ENCODE measurements around the gene FBXO11.

Gene FBXO11

DNA sequence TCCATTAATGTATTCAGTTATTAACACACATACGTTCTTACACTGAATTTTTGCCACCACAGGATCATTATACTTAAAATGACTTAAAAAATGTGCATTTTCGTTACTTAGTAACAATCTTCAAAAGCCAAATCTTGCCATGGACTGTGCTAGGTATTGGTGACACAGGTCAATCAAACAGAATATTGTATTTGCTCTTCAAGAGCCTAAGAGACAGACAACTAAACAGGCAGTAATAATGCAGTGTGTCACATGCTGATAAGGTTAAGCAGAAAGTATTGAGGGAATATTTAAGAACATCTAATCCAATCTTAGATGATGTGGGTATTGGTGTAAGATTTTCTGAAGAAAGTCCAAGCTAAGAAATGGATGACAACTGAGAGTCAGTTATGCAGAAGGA is 56.9 kb downstream of the FBXO11 start:
- DNase-seq (ENCODE audit: low spot score) = no peak

DNA sequence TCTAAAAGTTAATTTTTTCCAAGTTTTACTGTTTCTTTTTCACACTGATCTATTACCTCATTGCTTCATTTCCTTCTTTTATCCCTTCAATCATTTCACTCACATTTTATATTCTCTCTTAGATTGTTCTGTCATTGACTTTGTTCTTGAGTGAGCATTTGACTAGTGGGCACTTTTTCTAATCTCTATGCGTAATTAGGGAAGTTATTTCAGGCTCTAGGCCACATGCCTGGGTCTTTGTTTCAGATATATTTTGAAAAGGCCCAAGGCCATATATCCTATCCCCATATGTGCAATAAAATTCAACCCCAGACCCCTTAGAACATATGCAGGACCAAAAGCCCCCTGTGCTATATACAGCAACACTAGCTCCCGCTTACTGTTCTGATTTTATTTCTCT is 62.1 kb downstream of the FBXO11 start:
- DNase-seq (ENCODE audit: low spot score) = no peak

DNA sequence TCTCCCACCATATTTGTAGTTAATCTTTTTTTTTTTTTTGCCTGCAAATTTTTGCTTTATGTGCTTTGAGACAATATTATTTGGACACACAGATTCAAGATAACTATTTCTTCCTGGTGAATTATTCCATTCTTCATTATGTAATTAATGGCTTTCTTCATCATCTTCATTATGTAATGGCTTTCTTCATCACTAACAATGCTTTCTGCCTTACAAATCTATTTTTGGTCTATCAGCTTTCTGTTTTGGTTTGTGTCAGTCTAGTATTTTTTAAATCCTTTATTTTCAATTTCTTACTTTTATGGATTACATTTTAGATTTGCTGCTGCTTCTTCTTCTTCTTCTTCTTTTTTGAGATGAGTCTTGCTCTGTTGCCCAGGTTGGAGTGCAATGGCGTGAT is 62.9 kb downstream of the FBXO11 start:
- no peak for DNase-seq (ENCODE audit: low spot score)

DNA sequence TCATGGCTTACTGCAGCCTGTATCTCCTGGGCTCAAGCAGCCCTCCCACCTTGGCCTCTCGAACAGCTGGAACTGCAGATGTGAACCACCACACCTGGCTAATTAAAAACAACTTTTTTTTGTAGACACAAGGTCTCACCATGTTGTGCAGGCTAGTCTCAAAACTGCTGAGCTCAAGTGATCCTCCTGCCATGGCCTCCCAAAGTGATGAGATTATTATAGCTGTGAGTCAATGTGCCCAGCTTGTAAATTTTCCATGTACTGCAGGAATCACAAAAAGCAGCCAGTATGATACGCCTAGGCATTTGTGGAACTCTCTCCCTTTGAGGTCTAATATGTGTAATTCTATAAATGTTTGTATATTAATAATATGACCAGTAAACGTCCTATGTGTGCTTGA is 63.5 kb downstream of the FBXO11 start:
- DNase-seq (ENCODE audit: low spot score) = no peak

DNA sequence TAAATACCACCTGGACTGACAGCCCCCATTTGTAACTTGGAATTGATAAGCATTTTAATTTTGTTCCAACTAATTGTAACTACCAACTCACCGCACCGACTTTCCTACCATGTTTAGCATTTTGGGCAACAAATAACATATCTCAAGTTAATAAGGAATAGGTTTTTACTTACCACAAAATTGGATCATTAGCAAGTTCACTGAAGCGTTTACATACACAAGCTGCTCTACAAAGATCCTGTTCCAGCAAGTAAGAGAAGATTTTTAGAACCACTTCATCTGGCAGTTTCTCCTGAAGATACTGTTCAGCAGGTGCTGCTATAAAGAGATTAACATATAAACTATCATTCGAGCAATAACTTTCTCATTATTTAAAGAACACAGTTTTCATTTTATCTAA is 67.6 kb downstream of the FBXO11 start:
- no peak for DNase-seq (ENCODE audit: low spot score)

DNA sequence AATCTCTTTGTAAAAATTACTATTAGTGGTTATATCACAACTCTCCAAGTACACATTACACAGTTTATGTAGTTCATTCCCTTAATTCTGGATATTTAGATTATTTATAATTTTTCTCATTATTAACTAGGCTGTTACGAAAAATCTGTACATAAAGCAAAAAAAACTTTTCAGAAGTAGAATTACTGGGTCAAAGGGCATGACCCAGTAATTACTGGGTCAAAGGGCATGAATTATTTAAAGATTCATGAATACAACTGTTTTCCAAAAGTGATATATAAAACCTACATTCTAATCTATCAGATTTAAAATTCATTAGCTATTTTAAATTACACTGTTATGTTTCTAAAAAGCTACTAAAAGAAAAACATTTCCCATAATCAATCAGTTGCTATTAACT is 68.0 kb downstream of the FBXO11 start:
- DNase-seq (ENCODE audit: low spot score) = no peak

DNA sequence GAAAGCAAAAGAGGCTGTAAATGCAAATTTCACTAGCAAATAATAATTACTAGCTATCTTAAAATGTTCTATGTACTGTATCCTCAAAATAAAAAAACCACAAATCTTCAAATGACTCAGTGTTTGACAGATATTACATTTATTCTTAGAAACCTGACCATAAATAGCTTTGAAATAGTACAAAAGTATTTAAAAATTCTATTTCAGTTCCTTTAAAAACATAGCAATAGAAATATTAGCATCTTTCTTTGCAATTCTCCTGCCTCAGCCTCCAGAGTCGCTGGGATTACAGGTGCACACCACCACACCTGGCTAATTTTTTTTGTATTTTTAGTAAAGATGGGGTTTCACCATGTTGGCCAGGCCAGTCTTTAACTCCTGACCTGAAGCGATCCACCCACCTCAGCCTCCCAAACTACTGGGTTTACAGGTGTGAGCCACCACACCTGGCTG is 72.8 kb downstream of the FBXO11 start:
- DNase-seq (ENCODE audit: low spot score) = no peak

DNA sequence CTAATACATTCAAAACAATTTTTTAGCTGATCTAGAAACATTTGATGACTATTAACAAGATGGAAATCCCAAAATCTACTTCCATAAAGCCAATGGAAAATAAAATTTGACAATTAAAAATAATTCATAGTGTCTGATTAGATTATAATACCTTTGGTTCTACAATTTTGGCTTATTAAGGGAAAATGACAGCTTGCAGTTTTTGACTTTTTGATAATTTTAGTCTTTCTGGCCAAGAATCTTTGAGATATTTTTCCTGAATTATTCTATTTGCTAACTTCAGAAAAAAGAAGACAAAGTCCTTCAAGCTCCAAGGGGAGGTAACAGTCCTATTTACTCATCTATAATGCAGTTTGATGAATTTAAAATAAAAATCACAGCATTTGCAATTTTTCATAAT is 83.8 kb downstream of the FBXO11 start:
- no peak for DNase-seq (ENCODE audit: low spot score)

DNA sequence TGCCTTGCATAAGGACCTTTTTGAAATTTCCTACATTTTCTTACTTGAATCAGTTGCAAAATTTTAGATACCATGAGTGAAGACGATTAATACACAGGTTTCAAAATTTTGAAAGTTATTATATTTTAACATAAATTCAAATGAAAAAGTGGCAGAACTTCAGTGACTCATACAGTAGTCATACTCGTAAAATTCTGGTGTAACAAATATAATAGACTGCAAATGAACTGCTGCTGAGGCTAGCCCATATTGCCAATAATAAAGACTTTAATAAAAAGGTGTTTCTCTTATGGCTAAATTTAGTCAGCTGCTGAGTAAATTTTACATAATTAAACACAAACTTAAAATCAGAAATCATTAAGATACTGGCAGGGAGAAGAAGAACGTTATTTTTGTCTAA is 86.5 kb downstream of the FBXO11 start:
- DNase-seq (ENCODE audit: low spot score) = no peak

DNA sequence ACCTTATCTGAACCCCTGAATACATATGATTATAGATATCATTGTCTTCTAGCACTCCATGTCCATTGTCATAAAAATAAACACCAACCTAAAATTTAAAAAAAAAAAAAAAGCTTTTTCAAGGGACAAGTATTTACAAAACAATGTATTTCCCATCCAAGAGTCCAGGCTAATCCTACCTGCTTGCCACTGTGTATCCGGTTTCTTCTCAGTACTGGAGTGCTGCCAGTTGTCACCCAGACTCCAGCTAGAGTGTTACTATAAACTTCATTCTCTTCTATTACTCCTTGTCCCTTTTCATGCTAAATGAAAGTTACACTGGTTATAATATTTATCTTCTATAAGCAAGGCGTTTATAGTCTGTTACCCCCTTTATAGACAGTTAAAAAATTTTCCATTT is 87.5 kb downstream of the FBXO11 start:
- DNase-seq (ENCODE audit: low spot score) = no peak

DNA sequence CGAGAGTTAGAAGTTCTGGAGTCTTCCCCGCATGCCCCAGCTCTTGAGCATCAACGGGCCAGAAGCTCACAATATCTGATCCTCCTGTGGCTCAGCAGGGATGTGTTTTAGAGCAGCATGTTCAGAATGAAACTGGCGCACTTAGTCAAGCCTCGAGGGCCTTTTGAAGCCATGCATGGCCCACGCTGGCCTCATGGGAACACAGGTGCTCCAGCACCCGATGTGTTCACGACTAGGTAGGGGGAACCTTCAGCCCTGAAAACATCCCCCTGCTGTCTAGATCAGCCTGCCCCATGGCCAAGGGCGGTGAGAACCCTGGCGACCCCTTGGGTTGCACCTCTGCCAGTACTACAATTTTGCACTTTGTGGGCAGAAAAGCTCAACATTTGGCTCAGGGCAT is 90.5 kb downstream of the FBXO11 start:
- no peak for DNase-seq (ENCODE audit: low spot score)

DNA sequence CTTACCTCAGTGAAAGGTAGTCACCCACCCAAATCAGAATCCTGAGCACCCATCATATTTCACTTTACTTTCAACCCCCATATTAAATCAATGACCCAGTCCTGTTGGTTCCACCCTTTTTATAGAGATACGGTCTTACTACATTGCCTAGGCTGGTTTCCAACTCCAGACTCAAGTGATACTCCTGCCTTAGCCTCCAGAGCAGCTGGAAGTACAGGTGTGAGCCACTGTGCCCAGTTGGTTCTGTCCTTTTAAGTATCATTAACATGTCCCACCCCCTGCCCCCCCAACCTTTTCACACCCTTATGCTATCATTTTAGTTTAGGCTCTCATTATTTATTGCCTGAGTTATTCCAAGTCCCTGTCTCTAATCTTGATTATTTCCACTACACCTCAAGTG is 94.6 kb downstream of the FBXO11 start:
- no peak for DNase-seq (ENCODE audit: low spot score)

DNA sequence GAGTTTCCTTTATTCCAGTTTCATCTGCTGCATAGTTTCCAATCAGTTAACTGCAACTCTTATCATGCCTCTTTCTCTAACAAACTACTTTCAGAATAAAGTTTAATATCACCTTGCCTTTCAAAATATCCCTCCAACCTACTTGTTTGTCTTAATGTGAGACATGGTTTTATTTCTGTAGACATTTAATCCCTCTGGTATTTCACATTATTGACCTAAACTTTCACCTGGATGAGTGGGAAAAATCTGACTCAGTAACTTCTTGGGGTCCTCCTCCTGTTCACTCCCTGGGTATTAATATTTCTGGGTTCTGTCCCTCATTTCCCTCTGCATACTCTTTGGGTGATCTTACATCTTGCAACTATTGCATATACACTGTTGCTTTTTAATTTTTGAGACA is 95.4 kb downstream of the FBXO11 start:
- no peak for DNase-seq (ENCODE audit: low spot score)

DNA sequence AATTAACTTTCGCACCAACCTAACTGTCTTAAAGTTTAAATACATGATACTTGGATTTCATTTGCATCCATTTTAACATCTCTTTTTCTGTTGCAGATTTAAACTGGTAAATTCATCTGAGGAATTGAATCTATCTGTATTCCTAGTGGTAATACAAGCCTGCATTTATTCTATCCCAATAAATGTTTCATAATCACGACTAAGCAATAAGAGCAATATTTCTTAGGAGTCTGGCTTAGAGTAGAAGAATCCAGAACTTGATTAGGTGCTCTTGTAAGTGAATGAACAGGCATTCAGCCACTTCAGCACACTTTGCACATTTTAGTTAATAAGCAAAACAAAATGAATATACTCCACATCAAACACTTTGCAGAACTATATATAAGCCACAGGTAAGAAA is 96.4 kb downstream of the FBXO11 start:
- DNase-seq (ENCODE audit: low spot score) = no peak

DNA sequence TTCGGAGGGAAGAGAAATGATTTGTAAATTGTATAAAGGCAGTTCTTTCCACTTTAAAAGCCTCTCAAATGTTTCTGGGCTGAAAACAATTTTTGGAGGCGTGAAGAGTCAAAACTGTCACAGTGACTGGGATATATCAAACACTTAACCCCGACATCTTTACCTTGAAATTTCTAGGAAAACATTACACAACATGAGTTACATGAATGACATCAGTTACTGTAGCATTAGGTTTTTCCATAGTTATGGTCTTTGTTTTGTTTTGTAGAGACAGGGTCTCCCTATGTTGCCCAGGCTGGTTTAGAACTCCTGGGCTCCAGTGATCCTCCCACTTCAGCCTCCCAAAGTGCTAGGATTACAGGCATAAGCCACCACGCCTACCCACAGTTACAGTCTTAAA is 97.7 kb downstream of the FBXO11 start:
- DNase-seq (ENCODE audit: low spot score) = no peak

DNA sequence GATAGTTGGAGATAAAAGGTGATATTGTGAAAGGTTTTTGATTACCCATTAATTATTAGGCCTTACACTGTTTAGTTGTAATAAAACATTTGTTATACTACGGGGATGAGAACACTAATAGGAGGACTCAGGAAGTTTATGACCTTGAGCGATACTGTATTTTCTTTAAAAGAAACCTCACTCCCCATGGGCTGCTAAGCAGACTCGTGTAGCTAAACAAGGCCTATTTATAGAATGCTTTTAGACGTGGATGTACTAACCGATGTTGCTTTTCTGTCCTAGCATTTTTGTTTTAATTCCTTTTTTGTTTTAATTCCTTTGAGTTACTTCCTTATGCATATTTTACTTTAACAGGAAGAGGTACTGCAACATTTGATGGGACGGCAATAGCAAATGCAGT is 100.4 kb downstream of the FBXO11 start:
- no peak for DNase-seq (ENCODE audit: low spot score)

DNA sequence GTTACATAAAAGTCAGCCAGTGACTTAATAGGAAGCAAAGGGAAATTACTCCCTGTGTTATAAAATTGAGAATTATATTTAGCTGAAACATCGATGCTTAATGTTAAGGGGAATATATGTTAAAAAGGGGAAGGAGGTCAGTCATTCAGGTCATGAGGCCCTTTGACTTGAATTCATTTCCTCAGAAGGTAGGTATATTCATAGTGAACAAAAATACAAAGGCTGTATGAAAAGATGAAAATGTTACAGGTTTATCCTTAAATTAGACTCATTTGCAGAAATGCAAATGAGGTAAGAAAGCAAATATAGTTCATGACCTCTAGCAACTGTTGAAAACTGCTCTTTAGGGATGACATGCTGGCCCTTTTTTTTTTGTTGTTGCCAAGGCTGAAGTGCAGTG is 102.5 kb downstream of the FBXO11 start:
- DNase-seq (ENCODE audit: low spot score) = no peak

DNA sequence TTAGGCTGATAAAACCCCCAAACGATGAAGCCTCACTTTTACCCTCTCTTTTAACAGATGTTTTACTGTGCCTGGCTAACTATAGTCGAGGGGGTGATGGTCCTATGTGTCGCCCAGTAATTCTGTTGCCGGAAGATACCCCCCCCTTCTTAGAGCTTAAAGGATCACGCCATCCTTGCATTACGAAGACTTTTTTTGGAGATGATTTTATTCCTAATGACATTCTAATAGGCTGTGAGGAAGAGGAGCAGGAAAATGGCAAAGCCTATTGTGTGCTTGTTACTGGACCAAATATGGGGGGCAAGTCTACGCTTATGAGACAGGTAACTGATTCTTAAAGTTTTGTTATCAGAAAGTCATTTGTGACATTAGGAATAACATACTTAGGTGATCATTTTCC is 102.9 kb downstream of the FBXO11 start:
- no peak for DNase-seq (ENCODE audit: low spot score)

DNA sequence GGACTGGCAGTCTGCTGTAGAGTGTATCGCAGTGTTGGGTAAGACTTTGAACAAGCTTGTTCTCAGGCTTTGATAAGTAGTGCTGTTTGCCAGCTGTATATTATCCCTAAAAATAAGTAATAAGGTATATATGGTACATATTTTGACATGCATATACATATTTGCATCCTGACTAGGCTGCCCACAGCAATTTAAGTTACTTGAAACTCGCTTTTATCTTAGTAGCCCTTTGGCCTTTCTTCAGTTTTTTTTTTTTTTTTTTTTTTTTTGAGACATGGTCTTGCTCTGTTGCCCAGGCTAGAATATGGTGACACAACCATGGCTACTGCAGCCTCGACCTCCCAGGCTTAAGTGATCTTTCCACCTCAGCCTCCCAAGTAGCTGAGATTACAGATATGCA is 105.2 kb downstream of the FBXO11 start:
- no peak for DNase-seq (ENCODE audit: low spot score)

DNA sequence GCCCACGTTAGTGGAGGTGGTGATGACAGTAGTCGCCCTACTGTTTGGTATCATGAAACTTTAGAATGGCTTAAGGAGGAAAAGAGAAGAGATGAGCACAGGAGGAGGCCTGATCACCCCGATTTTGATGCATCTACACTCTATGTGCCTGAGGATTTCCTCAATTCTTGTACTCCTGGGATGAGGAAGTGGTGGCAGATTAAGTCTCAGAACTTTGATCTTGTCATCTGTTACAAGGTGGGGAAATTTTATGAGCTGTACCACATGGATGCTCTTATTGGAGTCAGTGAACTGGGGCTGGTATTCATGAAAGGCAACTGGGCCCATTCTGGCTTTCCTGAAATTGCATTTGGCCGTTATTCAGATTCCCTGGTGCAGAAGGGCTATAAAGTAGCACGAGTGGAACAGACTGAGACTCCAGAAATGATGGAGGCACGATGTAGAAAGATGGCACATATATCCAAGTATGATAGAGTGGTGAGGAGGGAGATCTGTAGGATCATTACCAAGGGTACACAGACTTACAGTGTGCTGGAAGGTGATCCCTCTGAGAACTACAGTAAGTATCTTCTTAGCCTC is 107.2 kb downstream of the FBXO11 start:
- no peak for DNase-seq (ENCODE audit: low spot score)

DNA sequence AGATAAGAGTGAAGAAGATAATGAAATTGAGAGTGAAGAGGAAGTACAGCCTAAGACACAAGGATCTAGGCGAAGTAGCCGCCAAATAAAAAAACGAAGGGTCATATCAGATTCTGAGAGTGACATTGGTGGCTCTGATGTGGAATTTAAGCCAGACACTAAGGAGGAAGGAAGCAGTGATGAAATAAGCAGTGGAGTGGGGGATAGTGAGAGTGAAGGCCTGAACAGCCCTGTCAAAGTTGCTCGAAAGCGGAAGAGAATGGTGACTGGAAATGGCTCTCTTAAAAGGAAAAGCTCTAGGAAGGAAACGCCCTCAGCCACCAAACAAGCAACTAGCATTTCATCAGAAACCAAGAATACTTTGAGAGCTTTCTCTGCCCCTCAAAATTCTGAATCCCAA is 107.7 kb downstream of the FBXO11 start:
- no peak for DNase-seq (ENCODE audit: low spot score)

DNA sequence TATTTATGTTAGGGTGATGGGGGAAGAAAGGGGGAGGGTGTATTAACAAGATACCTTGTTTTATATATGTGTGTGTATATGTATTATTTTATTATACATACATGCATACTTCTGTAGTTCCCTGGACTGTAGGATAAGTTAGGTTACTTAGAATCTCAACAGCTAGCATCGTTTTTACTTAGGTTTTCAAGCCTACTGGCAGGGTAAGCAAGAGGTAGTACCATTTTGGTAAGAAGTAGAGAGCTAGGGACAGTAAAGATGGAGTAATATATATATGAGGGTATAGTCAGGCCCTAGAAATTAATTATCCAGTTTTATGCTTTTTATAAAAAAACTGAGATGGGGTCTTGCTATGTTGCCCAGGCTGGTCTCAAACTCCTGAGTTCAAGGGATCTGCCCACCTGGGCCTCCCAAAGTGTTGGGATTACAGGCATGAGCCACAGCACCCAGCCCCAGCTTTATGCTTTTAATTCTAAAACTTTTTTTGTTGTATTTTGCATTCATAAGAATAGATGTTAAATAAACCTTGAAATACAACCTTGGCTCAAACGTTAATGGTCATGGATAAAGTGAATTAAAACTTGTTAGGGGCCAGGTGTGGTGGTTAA is 110.1 kb downstream of the FBXO11 start:
- DNase-seq (ENCODE audit: low spot score) = no peak

DNA sequence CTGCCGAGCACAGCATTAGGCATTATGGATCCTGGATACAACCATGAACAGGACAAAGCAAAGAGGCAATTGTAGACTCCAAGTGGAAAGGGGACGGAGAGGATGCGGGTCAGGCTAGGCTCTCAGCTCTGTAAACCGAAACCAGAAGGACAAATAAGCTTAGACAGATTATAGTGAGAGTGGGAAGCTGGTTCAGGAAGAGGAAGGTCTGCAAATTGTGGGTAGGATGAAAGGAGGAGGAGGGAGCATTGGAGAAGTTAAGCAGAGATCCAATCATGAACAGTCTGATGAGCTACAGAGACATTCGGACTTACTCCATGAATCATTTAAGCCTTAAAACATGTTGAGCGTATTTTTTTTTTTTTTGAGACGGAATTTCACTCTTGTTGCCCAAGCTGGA is 120.3 kb downstream of the FBXO11 start:
- DNase-seq (ENCODE audit: low spot score) = peak; percentile 22

DNA sequence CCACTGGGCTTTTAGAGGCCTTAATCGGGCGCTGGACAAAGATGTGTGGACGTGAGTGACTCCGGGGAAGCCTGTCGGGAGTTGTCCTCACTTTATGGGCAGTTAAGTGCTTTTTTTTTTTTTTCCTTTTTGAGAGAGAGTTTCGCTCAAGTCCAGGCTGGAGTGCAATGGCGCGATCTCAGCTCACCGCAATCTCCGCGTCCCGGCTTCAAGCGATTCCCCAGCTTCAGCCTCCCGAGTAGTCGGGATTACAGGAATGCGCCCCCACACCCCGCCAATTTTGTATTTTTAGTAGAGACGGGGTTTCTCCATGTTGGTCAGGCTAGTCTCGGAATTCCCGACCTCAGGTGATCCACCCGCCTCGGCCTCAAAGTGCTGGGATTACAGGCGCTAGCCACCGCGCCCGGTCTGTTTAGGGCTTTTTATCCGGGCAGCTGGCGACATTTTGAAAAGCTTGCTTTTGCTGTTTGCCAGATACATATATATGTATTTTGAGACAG is 121.9 kb downstream of the FBXO11 start:
- DNase-seq (ENCODE audit: low spot score) = no peak
